ENCODE measurements around the gene CLTCL1. TPM values are rescaled to one million over a fixed set of nuclear protein-coding genes. Genes with fewer than 3 reads are reported as not detected.
"Not testable (repeated sequence)": the region's sequence is repeated elsewhere in the genome, so short reads cannot be mapped to it uniquely, and the experiment has no call there.

Gene CLTCL1
- total RNA-seq, 1 donor from 2014 or later = 26.0 TPM

- no peak overlapping the region for H3K4me3 ChIP-seq
- H3K36me3 ChIP-seq = peaks cover 0 to 4% of the 10 kb centered on the region in 2 donors
- no peaks in the 10 kb centered on the region for H3K27me3 ChIP-seq
- H3K4me1 ChIP-seq = no peaks in the 10 kb centered on the region
- no peak for DNase-seq (ENCODE audit: low spot score in 2 of 2)
- H3K27ac ChIP-seq = no peak overlapping the region
- intact Hi-C loops (cut with DNase I) = no loop called here
- no peak for TF ChIP-seq CTCF (IDR thresholded peaks at IDR 0.05)
- peaks cover 10 to 12% of the 10 kb centered on the region in 2 donors for H3K9me3 ChIP-seq
Measured at GRCh38 chr22:19266547-19267086, 24.9 kb downstream of the CLTCL1 start.

GRCh38 chr22:19265779-19266178, 25.7 kb downstream of the CLTCL1 start:
- no peaks in the 10 kb centered on the region for H3K27me3 ChIP-seq
- DNase-seq (ENCODE audit: low spot score in 2 of 2) = no peak
- no peak overlapping the region for H3K27ac ChIP-seq
- H3K36me3 ChIP-seq = peaks cover 0 to 4% of the 10 kb centered on the region in 2 donors
- H3K9me3 ChIP-seq = peaks cover 10 to 12% of the 10 kb centered on the region in 2 donors
- no peak for TF ChIP-seq CTCF (IDR thresholded peaks at IDR 0.05)
- H3K4me1 ChIP-seq = no peaks in the 10 kb centered on the region
- H3K4me3 ChIP-seq = no peak overlapping the region
- intact Hi-C loops (cut with DNase I) = no loop called here

- Histone ChIP-seq H3K9me3 (peaks cover 2 to 3% of the 10 kb centered on the region in 2 donors), H3K27me3 (no peaks in the 10 kb centered on the region), H3K36me3 (peaks cover 0 to 3% of the 10 kb centered on the region in 2 donors), H3K27ac (no peak overlapping the region), H3K4me3 (no peak overlapping the region), H3K4me1 (no peaks in the 10 kb centered on the region)
- no peak for TF ChIP-seq CTCF (IDR thresholded peaks at IDR 0.05)
- intact Hi-C loops (cut with DNase I) = no loop called here
- DNase-seq (ENCODE audit: low spot score in 2 of 2) = no peak
Measured at GRCh38 chr22:19260804-19261203, 30.7 kb downstream of the CLTCL1 start.

- no peak overlapping the region for H3K4me3 ChIP-seq
- peaks cover 0 to 9% of the 10 kb centered on the region in 2 donors for H3K9me3 ChIP-seq
- no peak overlapping the region for H3K27ac ChIP-seq
- H3K36me3 ChIP-seq = no peaks in the 10 kb centered on the region
- no peaks in the 10 kb centered on the region for H3K4me1 ChIP-seq
- no peaks in the 10 kb centered on the region for H3K27me3 ChIP-seq
- no peak for TF ChIP-seq CTCF (IDR thresholded peaks at IDR 0.05)
- intact Hi-C loops (cut with DNase I) = no loop called here
- no peak for DNase-seq (ENCODE audit: low spot score in 2 of 2)
Measured at GRCh38 chr22:19260194-19260593, 31.3 kb downstream of the CLTCL1 start.

- H3K27ac ChIP-seq; intact Hi-C loops (cut with DNase I); DNase-seq (ENCODE audit: low spot score in 2 of 2); H3K4me1 ChIP-seq; H3K36me3 ChIP-seq; H3K4me3 ChIP-seq; H3K27me3 ChIP-seq: not testable (repeated sequence)
- peaks cover 0 to 12% of the 10 kb centered on the region in 2 donors for H3K9me3 ChIP-seq
Measured at GRCh38 chr22:19258968-19259288, 32.6 kb downstream of the CLTCL1 start.

- Histone ChIP-seq H3K4me3 (no peak overlapping the region), H3K36me3 (no peaks in the 10 kb centered on the region), H3K27ac (no peak overlapping the region), H3K9me3 (peaks cover 0 to 12% of the 10 kb centered on the region in 2 donors), H3K4me1 (no peaks in the 10 kb centered on the region), H3K27me3 (no peaks in the 10 kb centered on the region)
- no peak for DNase-seq (ENCODE audit: low spot score in 2 of 2)
- intact Hi-C loops (cut with DNase I) = no loop called here
- no peak for TF ChIP-seq CTCF (IDR thresholded peaks at IDR 0.05)
Measured at GRCh38 chr22:19258371-19258770, 33.1 kb downstream of the CLTCL1 start.

- DNase-seq (ENCODE audit: low spot score in 2 of 2); intact Hi-C loops (cut with DNase I); H3K36me3 ChIP-seq; H3K27me3 ChIP-seq; H3K4me3 ChIP-seq; H3K4me1 ChIP-seq; H3K27ac ChIP-seq: not testable (repeated sequence)
- H3K9me3 ChIP-seq = peaks cover 0 to 12% of the 10 kb centered on the region in 2 donors
Measured at GRCh38 chr22:19256362-19256761, 35.2 kb downstream of the CLTCL1 start.

Data from ascending aorta (tissue), 2 donors.